NCI-H446 (cell line): ENCODE results near the gene P4HA1.
A peak's percentile ranks its signal among the peaks of the same experiment; 100 is the strongest.
"Not testable (repeated sequence)": the region's sequence is repeated elsewhere in the genome, so short reads cannot be mapped to it uniquely, and the experiment has no call there.

Experiments
- DNase-seq, 2 experiments: peaks; one replicate each; lab custom pipeline; 2025; lab: John Stamatoyannopoulos, UW

P4HA1 gene

DNA sequence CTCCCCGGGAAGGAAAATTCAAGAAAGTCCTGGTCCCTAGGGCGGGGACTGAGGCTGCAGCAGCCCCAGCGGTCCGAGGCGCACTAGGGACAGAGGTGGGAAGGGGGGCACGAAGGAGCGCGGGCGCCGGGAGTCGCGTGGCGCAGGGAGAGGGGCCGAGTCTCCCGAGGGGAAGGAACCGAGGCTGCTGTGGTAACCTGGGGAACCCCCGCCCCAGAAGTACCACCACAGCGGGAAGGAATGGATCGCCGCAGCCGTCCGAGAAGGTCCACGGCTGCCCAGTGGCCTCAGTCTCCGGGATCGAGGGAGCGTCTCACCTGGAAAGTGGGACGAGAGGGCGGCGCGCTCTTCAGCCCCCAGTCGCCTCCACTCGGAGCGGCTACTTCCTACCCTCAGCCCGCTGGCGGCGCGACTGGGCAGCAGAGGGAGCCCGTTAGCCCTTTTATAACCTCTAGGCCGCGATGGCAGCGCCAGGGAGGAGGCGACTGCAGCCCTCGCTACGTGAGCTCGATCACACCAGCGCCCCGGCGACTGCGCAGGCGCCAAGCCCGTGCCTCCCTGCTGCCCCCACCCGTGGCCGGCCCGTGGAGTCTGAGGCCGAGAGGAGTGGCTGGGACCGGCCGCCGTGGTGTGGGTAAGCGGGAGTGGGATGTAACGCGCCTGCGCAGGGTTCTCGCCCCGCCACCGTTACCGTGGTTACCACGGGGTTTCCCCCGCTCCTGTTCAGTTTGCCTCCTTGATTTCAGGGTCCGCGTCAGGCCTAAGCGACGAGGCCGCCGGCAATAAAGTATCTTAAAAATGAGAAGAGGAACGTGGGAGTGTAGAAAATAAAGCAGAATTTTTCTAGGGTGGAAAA is at the start of gene P4HA1:
Gene P4HA1, minus strand, starts transcription at position 418 of the 856 bp plus-strand sequence. CDS start 21,983 bp downstream, outside the sequence.
- DNase-seq, result peak; percentile 83 to 91

- no peak for DNase-seq
Measured at GRCh38 chr10:73141603-73142002, 44.9 kb upstream of the P4HA1 start.

DNA sequence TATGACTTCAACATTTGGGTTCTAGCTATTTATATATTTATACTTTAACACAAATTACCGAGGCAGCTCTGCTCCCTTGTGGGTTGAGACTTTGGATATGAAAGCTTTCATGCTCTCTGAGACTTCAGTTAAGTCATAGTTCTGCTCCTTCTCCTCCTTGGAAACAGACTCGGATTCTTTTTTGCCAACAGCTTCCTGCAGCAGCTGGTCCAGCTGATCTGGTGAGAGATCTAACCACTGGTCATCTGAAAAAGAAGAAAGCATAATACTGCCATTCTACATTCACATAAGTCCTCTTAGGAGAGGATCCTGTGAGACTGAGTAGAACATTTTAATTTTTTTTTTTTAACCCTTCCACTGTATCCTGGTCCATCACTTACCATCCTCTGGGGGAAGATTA is 42.6 kb upstream of the P4HA1 start:
- DNase-seq, result no peak

DNA sequence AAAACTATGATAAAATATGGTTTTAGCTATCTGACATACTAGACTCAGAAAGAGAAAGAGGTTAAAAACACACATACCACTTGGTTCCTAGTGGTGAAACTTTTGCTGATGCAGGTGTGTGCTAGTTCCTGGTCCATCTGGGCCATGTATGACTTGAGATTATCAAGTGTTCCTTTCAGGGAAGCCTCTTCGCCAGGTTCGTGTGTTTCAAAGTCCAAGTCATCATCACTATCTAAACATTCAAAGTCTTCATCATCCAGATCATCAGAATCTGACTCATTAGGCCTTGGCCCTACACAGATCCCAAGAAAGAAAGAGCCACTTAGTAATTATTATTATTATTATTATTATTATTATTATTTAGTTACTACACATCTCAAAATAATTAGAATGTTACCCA is 40.0 kb upstream of the P4HA1 start:
- no peak for DNase-seq

- DNase-seq, result no peak
Measured at GRCh38 chr10:73134727-73135126, 38.1 kb upstream of the P4HA1 start.

- DNase-seq, result no peak
Measured at GRCh38 chr10:73131913-73132686, 35.4 kb upstream of the P4HA1 start.

- DNase-seq, result no peak
Measured at GRCh38 chr10:73131301-73131700, 34.6 kb upstream of the P4HA1 start.

DNA sequence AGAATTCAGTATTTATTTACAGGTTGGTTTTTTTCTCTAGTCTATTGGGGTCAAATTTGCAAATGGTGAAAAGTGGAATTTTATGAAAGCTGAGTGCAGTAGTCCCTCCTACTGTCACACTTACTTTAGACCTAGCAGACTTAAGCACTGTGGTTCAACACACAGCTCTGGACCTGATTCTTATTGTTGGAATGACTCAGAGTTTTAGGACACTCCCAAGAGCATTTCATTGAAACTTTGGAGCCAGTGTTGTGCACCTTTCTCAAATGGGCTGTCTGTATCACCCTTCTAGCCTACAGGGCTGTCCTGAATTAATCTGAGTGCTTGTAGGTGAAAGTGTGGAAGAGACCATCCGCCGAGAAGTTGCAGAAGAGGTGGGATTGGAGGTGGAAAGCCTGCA is 29.7 kb upstream of the P4HA1 start:
- DNase-seq, result no peak

DNA sequence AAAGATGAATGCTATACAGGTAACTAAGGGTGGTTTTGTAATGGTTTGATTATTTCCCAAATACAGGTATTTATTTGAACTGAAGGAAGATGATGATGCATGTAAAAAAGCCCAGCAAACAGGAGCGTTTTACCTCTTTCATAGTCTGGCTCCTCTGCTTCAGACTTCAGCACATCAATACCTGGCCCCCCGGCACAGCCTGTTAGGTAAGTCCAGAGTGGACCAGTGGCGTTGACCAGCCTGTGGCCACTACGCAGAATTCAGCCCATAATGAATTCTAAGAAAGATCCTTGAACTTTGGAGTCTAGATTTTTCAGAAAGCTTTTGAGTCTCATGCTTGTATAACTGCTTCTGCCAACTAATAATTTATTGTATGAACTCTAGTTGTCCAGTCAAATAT is 23.3 kb upstream of the P4HA1 start:
- DNase-seq, result no peak

DNA sequence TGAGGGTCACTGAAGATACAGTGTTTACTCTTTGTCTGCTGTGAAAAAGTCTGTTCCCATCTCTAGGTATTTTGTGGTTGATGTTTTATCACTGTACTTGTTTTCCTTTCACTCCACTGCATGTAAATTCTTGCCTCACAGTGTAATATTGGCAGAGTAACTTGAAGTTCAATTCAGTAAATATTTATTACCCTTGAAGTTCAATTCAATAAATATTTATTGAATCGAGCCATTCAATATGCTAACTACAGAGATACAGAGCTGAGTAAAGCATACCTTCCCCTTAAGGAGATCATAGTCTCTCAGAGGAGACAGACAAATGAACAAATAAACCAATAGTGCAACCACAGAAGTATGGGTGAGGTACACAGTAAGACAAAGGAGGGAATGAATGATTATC is 22.8 kb upstream of the P4HA1 start:
- DNase-seq, result no peak

DNA sequence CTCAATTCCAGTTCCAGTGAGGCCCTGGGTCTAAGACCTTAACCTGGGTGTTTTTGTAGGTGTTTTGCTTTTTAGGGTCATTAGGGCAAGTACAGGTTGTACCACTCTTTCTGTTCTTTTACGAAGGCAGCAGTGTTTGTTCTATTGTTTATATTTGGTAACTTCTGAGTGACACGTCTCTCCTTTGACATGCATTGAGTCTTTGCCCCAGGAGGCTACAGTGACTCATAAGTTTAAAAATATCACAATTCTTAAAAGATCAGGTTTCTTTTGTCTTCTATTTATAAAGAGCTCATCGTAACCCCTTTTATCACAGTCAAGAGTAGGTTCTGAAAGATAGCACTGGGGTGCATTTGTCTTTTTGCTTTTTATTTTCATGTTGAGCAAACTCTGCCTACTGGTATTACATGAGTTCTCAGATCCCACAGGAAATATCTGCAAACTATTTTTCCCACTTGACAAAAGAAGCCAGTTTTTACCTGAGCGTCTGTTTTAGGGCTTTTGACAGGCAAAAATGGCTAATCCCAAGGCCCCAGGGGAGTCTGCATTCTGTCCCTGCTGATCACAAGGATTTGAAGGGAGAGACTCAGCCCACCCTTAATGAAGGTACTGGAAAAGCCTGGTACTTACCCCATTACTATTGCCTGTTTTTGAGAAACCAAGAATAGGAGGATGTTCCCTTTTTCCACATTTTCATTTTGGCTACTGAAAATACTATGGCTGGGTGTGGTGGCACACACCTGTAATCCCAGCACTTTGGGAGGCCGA is 21.5 kb upstream of the P4HA1 start:
- DNase-seq, result no peak

- no peak for DNase-seq
Measured at GRCh38 chr10:73116017-73116416, 19.4 kb upstream of the P4HA1 start.

- no peak for DNase-seq
Measured at GRCh38 chr10:73113551-73113950, 16.9 kb upstream of the P4HA1 start.

GRCh38 chr10:73112032-73112431 is 15.4 kb upstream of the P4HA1 start:
- not testable (repeated sequence) for DNase-seq

GRCh38 chr10:73110345-73110849 is 13.7 kb upstream of the P4HA1 start, which contains the start of gene NUDT13:
Gene NUDT13, plus strand, starts transcription at chr10:73110455. Its CDS starts 3,911 bp downstream, at chr10:73114366.
- no peak for DNase-seq

DNA sequence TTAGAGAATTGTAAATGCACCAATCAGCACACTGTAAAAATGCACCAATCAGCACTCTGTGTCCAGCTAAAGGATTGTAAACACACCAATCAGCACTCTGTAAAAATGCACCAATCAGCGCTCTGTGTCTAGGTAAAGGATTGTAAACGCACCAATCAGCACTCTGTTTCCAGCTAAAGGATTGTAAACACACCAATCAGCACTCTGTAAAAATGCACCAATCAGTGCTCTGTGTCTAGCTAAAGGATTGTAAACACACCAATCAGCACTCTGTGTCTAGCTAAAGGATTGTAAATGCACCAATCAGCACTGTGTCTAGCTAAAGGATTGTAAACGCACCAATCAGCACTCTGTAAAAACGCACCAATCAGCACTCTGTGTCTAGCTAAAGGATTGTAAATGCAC is 12.6 kb upstream of the P4HA1 start:
- not testable (repeated sequence) for DNase-seq

GRCh38 chr10:73106301-73106700 is 9.6 kb upstream of the P4HA1 start:
- DNase-seq, result no peak

GRCh38 chr10:73099141-73099540 is 2.5 kb upstream of the P4HA1 start:
- DNase-seq, result no peak

DNA sequence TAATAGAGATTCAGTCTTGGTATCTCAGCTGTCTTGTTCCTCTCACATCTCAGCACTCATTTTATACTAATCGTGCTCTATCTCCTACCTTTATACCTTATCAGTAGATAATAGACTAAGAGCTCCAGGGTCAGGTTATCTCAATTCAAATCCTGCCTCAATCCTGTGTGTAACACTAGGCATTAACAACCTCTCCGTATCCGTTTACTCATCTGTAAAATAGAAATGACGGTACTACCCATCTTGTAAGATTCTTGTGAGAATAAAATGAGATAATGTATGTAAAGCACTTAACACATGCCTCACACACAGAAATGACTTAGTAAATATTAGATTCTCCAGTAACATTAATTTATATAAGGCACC is 622 bp upstream of the P4HA1 start:
- DNase-seq, result no peak

- peak; percentile 30 to 44 for DNase-seq
Measured at GRCh38 chr10:73096041-73096448, 621 bp downstream of the P4HA1 start.

- peak in 1 of 2 experiments; percentile 29 for DNase-seq
Measured at GRCh38 chr10:73095481-73096021, 1.1 kb downstream of the P4HA1 start.

DNA sequence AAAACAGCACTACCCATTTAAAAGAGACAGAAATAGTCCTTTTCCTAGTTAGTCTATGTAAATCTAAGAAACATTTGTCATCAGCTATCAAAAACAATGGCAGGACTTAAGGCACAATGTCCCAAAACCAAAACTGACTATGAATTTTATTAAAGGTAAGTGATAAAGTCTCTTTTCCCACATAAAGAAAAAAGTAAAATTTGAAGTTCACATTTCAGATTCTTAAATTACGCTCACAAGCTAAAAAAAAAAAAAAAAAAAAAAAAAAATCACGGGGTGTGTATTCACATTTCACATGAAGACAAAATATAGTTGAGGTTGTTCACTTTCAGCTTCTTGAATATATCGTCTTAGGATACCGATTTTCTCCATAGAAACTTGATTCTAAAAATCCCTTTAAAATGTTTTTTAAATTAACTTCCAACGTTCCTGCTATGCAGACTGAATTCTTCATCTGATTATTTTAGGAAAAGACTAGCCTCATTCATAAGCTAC is 1.6 kb downstream of the P4HA1 start:
- no peak for DNase-seq
